Left ventricle myocardium inferior (tissue), 1 donor: ENCODE measurements around the gene ZNF777. TPM values are rescaled to one million over a fixed set of nuclear protein-coding genes. Genes with fewer than 3 reads are reported as not detected.
A peak's percentile ranks its signal among the peaks of the same experiment; 100 is the strongest.
"Not testable (repeated sequence)": the region's sequence is repeated elsewhere in the genome, so short reads cannot be mapped to it uniquely, and the experiment has no call there.

Experiments used
- DNase-seq: peaks from one replicate; pipeline ENCODE4 v3.0.0-alpha.2; 2020
- H3K27ac ChIP-seq: fragments of 200-600 bp; replicated peaks from 2 replicates; pipeline ENCODE4 v1.8.0; 2021
- H3K27me3 ChIP-seq: fragments of 200-600 bp; 2 replicates; pipeline ENCODE4 v1.8.0; 2021; ENCODE audit warnings: low read depth
- H3K36me3 ChIP-seq: fragments of 200-600 bp; 2 replicates; pipeline ENCODE4 v1.8.0; 2021
- H3K4me1 ChIP-seq: fragments of 200-600 bp; 2 replicates; pipeline ENCODE4 v1.8.0; 2021
- H3K4me3 ChIP-seq: fragments of 200-600 bp; 2 replicates; pipeline ENCODE4 v1.8.0; 2021; ENCODE audit warnings: mild to moderate bottlenecking, moderate library complexity
- H3K9me3 ChIP-seq: fragments of 200-600 bp; replicated peaks from 2 replicates; pipeline ENCODE4 v1.8.0; 2021
- intact Hi-C: fragments of 100-400 bp; cut with micrococcal nuclease; formaldehyde crosslinking; loops from one replicate; pipeline ENCODE4 v1.11.0; 2022
- total RNA-seq: library from RNA; stranded (reverse); fragmentation: NEBNext Ultra II Directional; extraction: Animal tissue kit (Norgen Biotek cat#: 25700); gene quantifications from one replicate; pipeline ENCODE4 v1.2.1, GENCODE V29; 2021
- TF ChIP-seq, protein P1 (sequence below): fragments of 200-600 bp; IDR thresholded peaks from 2 replicates; pipeline ENCODE4 v1.8.0; 2021; ENCODE audit warnings: antibody characterized with exemption, mild to moderate bottlenecking, borderline replicate concordance
- donor health status: DM: no; HTN: yes; CAD: no; lungs with severe emphysema.

Gene ZNF777
- total RNA-seq, 1 donor from 2014 or later, result 7.2 TPM

DNA sequence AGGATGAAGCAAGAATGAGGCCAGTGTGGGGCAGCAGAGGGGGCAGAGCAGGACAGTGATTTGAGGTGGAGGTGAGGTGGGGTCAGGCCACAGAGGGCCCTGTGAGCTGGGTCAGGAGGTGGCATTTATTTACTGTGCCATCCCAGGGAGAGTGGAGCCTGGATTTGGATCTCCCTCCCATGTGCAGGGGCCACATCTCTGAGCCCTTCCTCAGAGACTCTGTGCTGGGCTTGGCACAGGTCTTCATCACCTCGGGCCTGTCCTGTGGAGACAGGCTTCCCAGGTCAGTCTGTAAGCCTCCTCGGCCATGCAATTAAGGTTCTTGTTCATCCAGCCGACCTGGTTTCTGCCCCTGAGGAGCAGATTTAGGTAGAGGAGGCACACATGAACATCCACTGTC lies 40.9 kb downstream of the ZNF777 start:
- no peaks in the 10 kb centered on the region for H3K36me3 ChIP-seq
- DNase-seq, result no peak
- no peaks in the 10 kb centered on the region for H3K27me3 ChIP-seq
- TF ChIP-seq, protein P1, sequence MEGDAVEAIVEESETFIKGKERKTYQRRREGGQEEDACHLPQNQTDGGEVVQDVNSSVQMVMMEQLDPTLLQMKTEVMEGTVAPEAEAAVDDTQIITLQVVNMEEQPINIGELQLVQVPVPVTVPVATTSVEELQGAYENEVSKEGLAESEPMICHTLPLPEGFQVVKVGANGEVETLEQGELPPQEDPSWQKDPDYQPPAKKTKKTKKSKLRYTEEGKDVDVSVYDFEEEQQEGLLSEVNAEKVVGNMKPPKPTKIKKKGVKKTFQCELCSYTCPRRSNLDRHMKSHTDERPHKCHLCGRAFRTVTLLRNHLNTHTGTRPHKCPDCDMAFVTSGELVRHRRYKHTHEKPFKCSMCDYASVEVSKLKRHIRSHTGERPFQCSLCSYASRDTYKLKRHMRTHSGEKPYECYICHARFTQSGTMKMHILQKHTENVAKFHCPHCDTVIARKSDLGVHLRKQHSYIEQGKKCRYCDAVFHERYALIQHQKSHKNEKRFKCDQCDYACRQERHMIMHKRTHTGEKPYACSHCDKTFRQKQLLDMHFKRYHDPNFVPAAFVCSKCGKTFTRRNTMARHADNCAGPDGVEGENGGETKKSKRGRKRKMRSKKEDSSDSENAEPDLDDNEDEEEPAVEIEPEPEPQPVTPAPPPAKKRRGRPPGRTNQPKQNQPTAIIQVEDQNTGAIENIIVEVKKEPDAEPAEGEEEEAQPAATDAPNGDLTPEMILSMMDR, result no peak
- H3K4me3 ChIP-seq, result no peak overlapping the region
- peaks cover 19% of the 10 kb centered on the region for H3K4me1 ChIP-seq
- H3K27ac ChIP-seq, result no peak overlapping the region
- H3K9me3 ChIP-seq, result no peaks in the 10 kb centered on the region
- intact Hi-C loops, result loop anchor here (5.0 kb wide), 1 partner anchor 77 kb away; the partner anchor contains the start of gene ZNF746

DNA sequence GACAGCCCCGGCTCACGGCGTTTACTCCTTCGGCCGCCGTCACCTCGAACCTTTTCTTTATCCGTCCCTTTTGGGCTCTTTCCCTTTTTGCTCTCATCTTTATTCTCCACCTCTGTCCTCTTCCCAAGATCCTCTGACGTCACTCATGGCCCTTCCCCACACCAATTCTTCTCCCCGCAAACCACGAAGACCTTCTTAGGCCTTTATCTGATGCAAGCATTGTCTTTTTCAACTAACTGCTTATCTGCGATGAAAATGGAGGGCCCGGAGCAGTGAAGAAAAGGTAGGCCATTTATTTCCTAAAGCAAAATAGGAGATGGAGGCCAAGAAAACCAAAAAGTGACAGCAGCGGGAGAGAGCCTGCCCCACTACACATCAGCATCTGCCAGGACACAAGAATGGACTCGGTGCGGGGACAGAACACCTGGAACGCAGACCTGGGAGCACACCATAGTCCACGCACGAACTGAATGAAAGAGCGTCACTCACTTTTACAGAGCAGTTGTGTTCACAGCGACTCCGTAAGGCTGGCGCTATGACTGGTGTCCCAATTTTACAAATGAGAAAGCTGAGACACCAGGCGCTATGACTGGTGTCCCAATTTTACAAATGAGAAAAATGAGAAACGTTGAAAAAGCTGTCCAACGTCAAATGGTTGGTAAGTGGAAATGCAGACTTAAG lies 45.3 kb downstream of the ZNF777 start:
- Histone ChIP-seq H3K4me3 (peak overlapping the region; percentile 56), H3K27me3 (no peaks in the 10 kb centered on the region), H3K9me3 (no peaks in the 10 kb centered on the region), H3K27ac (peak overlapping the region; percentile 34), H3K4me1 (peaks cover 10% of the 10 kb centered on the region), H3K36me3 (no peaks in the 10 kb centered on the region)
- TF ChIP-seq, protein P1, result no peak
- DNase-seq, result no peak
- intact Hi-C loops, result no loop called here

DNA sequence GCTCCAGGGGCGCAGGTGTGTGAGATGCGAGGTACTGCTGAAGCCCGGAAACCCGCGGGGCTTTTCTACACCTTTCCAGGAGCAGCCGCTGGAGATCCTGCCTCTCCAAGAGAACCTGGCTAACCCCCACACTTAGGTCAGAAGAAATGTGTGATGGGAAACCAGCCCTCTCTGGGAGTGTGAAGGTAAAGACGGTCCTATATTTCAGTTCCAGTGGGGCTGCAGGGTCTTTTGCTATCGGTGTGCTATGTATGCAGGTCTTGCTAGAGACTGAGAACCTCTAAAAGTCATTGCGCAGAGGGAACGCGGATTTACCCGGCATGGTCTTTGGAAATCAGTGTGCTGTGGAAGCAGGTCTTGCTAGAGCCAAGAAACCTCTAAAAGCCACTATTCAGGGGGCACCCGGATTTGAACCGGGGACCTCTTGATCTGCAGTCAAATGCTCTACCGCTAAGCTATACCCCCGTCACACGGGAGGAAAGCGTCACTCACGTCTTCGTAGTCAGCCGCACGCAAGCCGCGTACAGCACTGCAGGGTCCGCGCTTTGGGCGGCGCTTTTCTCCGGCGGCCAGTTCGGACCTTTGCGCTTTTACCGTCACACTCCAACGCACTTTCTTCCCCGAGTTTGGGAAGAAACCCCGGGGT lies 46.0 kb downstream of the ZNF777 start:
- H3K4me3 ChIP-seq, result peak overlapping the region; percentile 56
- intact Hi-C loops, result no loop called here
- no peaks in the 10 kb centered on the region for H3K9me3 ChIP-seq

DNA sequence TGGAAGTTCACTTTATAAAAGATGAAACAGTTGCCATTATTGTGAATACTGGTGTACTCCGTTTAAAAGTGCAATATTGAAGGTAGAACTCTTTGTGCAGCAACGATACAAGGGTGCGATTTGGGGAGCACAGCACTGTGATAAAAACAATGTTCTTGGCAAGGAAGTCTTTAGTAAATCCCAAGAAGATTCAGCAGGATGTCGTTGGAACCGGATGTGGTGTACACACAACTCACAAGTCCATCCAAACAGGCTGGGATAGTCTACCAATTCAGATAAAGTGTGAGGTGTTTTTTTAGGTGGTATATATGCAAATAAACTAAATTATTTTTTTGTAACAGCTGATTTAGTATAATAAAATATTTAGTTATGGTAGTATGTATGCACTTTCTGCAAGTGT lies 46.7 kb downstream of the ZNF777 start:
- H3K27ac ChIP-seq, result no peak overlapping the region
- no peaks in the 10 kb centered on the region for H3K36me3 ChIP-seq
- intact Hi-C loops, result no loop called here
- H3K4me3 ChIP-seq, result no peak overlapping the region
- TF ChIP-seq, protein P1, result no peak
- DNase-seq, result no peak
- no peaks in the 10 kb centered on the region for H3K27me3 ChIP-seq
- no peaks in the 10 kb centered on the region for H3K9me3 ChIP-seq
- peaks cover 10% of the 10 kb centered on the region for H3K4me1 ChIP-seq

More for the DNA sequence above, 46.0 kb downstream of the ZNF777 start:
- Histone ChIP-seq H3K36me3 (no peaks in the 10 kb centered on the region), H3K27me3 (no peaks in the 10 kb centered on the region), H3K27ac (peak overlapping the region; percentile 34), H3K4me1 (peaks cover 10% of the 10 kb centered on the region)
- TF ChIP-seq, protein P1, result no peak
- DNase-seq, result peak; percentile 61

DNA sequence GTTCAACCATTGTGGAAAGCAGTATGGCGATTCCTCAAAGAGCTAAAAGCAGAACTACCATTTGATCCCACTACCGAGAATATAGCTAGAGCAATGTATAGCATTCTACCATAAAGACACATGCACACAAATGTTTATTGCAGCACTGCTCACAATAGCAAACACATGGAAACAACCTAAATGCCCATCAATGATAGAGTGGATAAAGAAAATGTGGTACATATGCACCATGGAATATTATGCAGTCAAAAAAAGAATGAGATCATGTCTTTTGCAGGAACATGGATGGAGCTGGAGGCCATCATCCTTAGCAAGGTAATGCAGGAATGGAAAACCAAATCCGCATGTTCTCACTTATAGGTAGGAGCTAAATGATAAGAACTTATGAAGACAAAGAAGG lies 47.8 kb downstream of the ZNF777 start:
- H3K4me1 ChIP-seq, result peaks cover 10% of the 10 kb centered on the region
- intact Hi-C loops, DNase-seq, H3K27me3 ChIP-seq, H3K4me3 ChIP-seq, H3K27ac ChIP-seq, H3K36me3 ChIP-seq, H3K9me3 ChIP-seq: not testable (repeated sequence)

DNA sequence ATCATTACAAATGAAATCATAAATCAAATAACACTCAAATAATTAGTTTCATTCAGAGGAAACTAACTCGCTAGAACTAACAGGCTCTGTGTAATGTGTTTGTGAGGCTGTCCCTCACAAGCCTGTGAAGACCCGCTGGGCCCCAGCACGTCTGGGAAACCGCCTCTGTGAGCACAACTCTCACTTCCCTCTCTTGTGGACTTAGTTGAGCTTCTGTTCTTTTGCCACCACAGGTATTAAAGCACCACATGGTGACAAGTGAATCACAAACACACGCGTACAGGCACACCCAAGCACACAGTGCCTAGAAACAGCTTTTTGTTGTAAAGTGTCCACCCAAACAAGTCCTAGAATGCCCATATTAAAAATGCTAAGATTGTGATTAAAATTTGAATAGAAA lies 51.0 kb downstream of the ZNF777 start:
- no peak for DNase-seq
- Histone ChIP-seq H3K4me1 (peaks cover 7% of the 10 kb centered on the region), H3K4me3 (no peak overlapping the region), H3K9me3 (no peaks in the 10 kb centered on the region), H3K36me3 (no peaks in the 10 kb centered on the region), H3K27me3 (no peaks in the 10 kb centered on the region), H3K27ac (no peak overlapping the region)
- intact Hi-C loops, result no loop called here
- TF ChIP-seq, protein P1, result no peak
